Stimulated activated naive B cell treated with anti-CD40 and anti-IgM and Interleukin-4, amounts not matched to agents 10 μg/mL and 1 μg/mL and 100 μg/mL, for 72 hours (primary cell): ENCODE data around the gene COLEC11.

Experiments
- ATAC-seq, 2 donors: fragments of 150-1000 bp; cut with Tn5 transposase; replicated peaks; 2 replicates each; pipeline ENCODE4 v1.10.0; 2021; ENCODE audit warnings: moderate library complexity in 1 of 2
- DNase-seq: peaks from one replicate; pipeline ENCODE4 v3.0.0; 2021
- H3K27ac Mint-ChIP-seq: one replicate; pipeline ENCODE4 v1.8.0; 2022; ENCODE audit warnings: mild to moderate bottlenecking, mixed read lengths
- H3K27me3 Mint-ChIP-seq, 2 donors: one replicate each; pipeline ENCODE4 v1.8.0; 2022; ENCODE audit warnings: mixed read lengths in 2 of 2
- H3K36me3 Mint-ChIP-seq, 2 donors: one replicate each; pipeline ENCODE4 v1.8.0; 2022; ENCODE audit warnings: mixed read lengths in 2 of 2, mild to moderate bottlenecking in 1 of 2
- H3K4me1 Mint-ChIP-seq, 2 donors: one replicate each; pipeline ENCODE4 v1.8.0; 2022; ENCODE audit warnings: mixed read lengths in 2 of 2, mild to moderate bottlenecking in 1 of 2
- H3K4me3 Mint-ChIP-seq, 2 donors: one replicate each; pipeline ENCODE4 v1.8.0; 2022; ENCODE audit warnings: mild to moderate bottlenecking in 2 of 2, mixed read lengths in 2 of 2, moderate library complexity in 1 of 2
- H3K9me3 Mint-ChIP-seq, 2 donors: one replicate each; pipeline ENCODE4 v1.8.0; 2022; ENCODE audit warnings: mixed read lengths in 2 of 2, mild to moderate bottlenecking in 1 of 2

COLEC11 gene

GRCh38 chr2:3595985-3596384, 1.1 kb downstream of the COLEC11 start:
- Mint-ChIP-seq H3K9me3 (no peaks in the 10 kb centered on the region), H3K36me3 (peaks cover 15 to 29% of the 10 kb centered on the region in 2 donors), H3K4me1 (peaks cover 20 to 27% of the 10 kb centered on the region in 2 donors), H3K27ac (peak overlapping the region; percentile 31), H3K4me3 (no peak overlapping the region), H3K27me3 (peaks cover 4 to 5% of the 10 kb centered on the region in 2 donors)
- ATAC-seq (peak; percentile 100), DNase-seq (peak; percentile 65)

GRCh38 chr2:3596901-3597417, 2.0 kb downstream of the COLEC11 start:
- ATAC-seq: no peak
- H3K27ac Mint-ChIP-seq: peak overlapping the region; percentile 14

GRCh38 chr2:3597567-3597966, 2.7 kb downstream of the COLEC11 start:
- ATAC-seq: peak; percentile 46 to 47
- Mint-ChIP-seq H3K4me1 (peaks cover 20 to 27% of the 10 kb centered on the region in 2 donors), H3K9me3 (no peaks in the 10 kb centered on the region), H3K4me3 (no peak overlapping the region), H3K36me3 (peaks cover 11 to 25% of the 10 kb centered on the region in 2 donors), H3K27me3 (peaks cover 4 to 5% of the 10 kb centered on the region in 2 donors), H3K27ac (no peak overlapping the region)
- no peak for DNase-seq

More at GRCh38 chr2:3596901-3597417, 2.0 kb downstream of the COLEC11 start:
- Mint-ChIP-seq H3K36me3 (peaks cover 15 to 29% of the 10 kb centered on the region in 2 donors), H3K27me3 (peaks cover 4 to 5% of the 10 kb centered on the region in 2 donors), H3K4me1 (peaks cover 20 to 27% of the 10 kb centered on the region in 2 donors), H3K4me3 (no peak overlapping the region), H3K9me3 (no peaks in the 10 kb centered on the region)
- no peak for DNase-seq

- ATAC-seq (no peak), DNase-seq (no peak)
- no peak overlapping the region for H3K4me3 Mint-ChIP-seq
- peaks cover 4 to 5% of the 10 kb centered on the region in 2 donors for H3K27me3 Mint-ChIP-seq
- H3K27ac Mint-ChIP-seq: peak overlapping the region; percentile 2
- H3K36me3 Mint-ChIP-seq: peaks cover 5 to 17% of the 10 kb centered on the region in 2 donors
- no peaks in the 10 kb centered on the region for H3K9me3 Mint-ChIP-seq
- peaks cover 20 to 27% of the 10 kb centered on the region in 2 donors for H3K4me1 Mint-ChIP-seq
Measured at GRCh38 chr2:3598197-3598910, 3.4 kb downstream of the COLEC11 start.

- H3K27me3 Mint-ChIP-seq: peaks cover 4 to 5% of the 10 kb centered on the region in 2 donors
- H3K4me1 Mint-ChIP-seq: peaks cover 20 to 27% of the 10 kb centered on the region in 2 donors
- no peak overlapping the region for H3K4me3 Mint-ChIP-seq
- H3K27ac Mint-ChIP-seq: no peak overlapping the region
- ATAC-seq (no peak), DNase-seq (no peak)
- H3K36me3 Mint-ChIP-seq: peaks cover 3 to 15% of the 10 kb centered on the region in 2 donors
- H3K9me3 Mint-ChIP-seq: no peaks in the 10 kb centered on the region
Measured at GRCh38 chr2:3598912-3599854, 4.3 kb downstream of the COLEC11 start.

DNA sequence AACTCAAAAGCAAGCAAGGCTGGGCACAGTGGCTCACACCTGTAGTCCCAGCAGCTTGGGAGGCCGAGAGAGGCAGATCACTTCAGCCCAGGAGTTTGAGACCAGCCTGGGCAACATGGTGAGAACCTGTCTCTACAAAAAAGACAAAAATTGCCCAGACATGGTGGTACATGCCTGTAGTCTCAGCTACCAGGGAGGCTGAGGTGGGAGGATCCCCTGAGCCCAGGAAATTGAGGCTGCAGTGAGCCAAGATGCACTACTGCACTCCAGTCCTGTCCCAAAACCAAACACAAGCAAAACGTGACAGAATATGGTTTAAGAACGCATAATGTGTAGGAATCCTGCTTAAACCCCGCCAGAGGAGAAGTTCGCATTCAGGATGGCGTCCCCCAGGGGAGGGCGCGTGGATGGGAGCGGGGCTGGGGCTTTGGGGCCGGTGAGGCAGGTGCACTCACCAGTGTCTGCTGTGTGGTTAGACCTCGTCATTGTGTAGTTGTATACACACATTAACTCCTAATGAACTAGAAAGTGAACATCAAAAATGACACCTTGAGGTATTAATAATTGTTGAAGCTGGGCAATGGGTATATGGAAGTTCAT, 5.4 kb downstream of the COLEC11 start:
- Mint-ChIP-seq H3K27ac (no peak overlapping the region), H3K4me3 (no peak overlapping the region), H3K27me3 (peaks cover 0 to 4% of the 10 kb centered on the region in 2 donors), H3K36me3 (peaks cover 0 to 11% of the 10 kb centered on the region in 2 donors), H3K4me1 (peaks cover 16 to 21% of the 10 kb centered on the region in 2 donors), H3K9me3 (peaks cover 0 to 2% of the 10 kb centered on the region in 2 donors)
- ATAC-seq: no peak
- DNase-seq: no peak

DNA sequence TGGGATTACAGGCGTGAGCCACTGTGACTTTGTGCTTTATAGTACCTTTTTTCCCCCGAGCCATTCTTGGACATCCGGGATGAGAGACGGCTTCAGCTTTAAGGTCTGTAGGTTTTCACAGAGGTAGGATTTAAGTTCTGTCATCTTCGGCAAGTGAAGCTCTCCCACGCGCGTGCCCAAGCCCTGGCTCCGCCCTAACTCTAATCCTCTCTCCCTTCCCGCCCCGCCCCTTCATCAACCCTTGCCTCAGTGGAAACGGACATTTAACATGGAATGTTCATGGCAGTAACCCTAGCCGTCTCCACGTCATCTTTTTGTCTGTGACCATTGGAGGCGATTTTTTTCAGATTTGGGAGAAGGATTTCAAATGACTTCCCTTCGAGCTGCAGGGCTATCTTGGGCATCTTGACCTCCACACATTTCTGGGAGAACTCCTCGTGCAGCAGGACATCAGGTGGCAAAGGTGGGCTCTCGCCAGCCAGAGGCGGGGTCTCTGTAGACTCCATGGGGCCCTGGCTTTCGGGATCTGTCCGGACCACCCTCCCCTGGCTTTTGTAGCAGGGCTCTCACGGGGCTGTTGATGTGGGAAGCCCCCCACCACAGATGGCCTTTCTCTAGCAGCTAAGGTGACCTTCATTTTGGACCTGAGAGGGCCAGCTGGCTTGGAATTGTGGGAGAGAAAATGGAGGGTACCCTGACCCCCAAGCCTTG, 6.8 kb downstream of the COLEC11 start:
- Mint-ChIP-seq H3K4me3 (no peak overlapping the region), H3K9me3 (peaks cover 0 to 2% of the 10 kb centered on the region in 2 donors), H3K27me3 (peaks cover 0 to 4% of the 10 kb centered on the region in 2 donors), H3K4me1 (peaks cover 8 to 10% of the 10 kb centered on the region in 2 donors), H3K27ac (no peak overlapping the region), H3K36me3 (peaks cover 0 to 11% of the 10 kb centered on the region in 2 donors)
- DNase-seq (no peak), ATAC-seq (no peak)

GRCh38 chr2:3602553-3603339, 7.8 kb downstream of the COLEC11 start:
- Mint-ChIP-seq H3K4me1 (no peaks in the 10 kb centered on the region), H3K36me3 (peaks cover 0 to 4% of the 10 kb centered on the region in 2 donors), H3K9me3 (peaks cover 0 to 2% of the 10 kb centered on the region in 2 donors), H3K4me3 (no peak overlapping the region), H3K27me3 (peaks cover 0 to 5% of the 10 kb centered on the region in 2 donors), H3K27ac (no peak overlapping the region)
- no peak for ATAC-seq
- no peak for DNase-seq

- H3K36me3 Mint-ChIP-seq: no peaks in the 10 kb centered on the region
- no peaks in the 10 kb centered on the region for H3K4me1 Mint-ChIP-seq
- H3K27ac Mint-ChIP-seq: peak overlapping the region; percentile 14
- H3K9me3 Mint-ChIP-seq: peaks cover 0 to 2% of the 10 kb centered on the region in 2 donors
- DNase-seq (no peak), ATAC-seq (no peak)
- peaks cover 0 to 3% of the 10 kb centered on the region in 2 donors for H3K27me3 Mint-ChIP-seq
- no peak overlapping the region for H3K4me3 Mint-ChIP-seq
Measured at GRCh38 chr2:3603536-3604206, 8.8 kb downstream of the COLEC11 start.

- no peak overlapping the region for H3K27ac Mint-ChIP-seq
- H3K4me3 Mint-ChIP-seq: no peak overlapping the region
- H3K9me3 Mint-ChIP-seq: peaks cover 0 to 2% of the 10 kb centered on the region in 2 donors
- no peaks in the 10 kb centered on the region for H3K4me1 Mint-ChIP-seq
- peaks cover 0 to 3% of the 10 kb centered on the region in 2 donors for H3K27me3 Mint-ChIP-seq
- no peak for ATAC-seq
- H3K36me3 Mint-ChIP-seq: no peaks in the 10 kb centered on the region
- DNase-seq: no peak
Measured at GRCh38 chr2:3604207-3604877, 9.4 kb downstream of the COLEC11 start.

- ATAC-seq (no peak), DNase-seq (no peak)
- H3K9me3 Mint-ChIP-seq: peaks cover 0 to 2% of the 10 kb centered on the region in 2 donors
- peaks cover 0 to 3% of the 10 kb centered on the region in 2 donors for H3K27me3 Mint-ChIP-seq
- no peak overlapping the region for H3K4me3 Mint-ChIP-seq
- no peaks in the 10 kb centered on the region for H3K36me3 Mint-ChIP-seq
- H3K4me1 Mint-ChIP-seq: no peaks in the 10 kb centered on the region
- peak overlapping the region; percentile 89 for H3K27ac Mint-ChIP-seq
Measured at GRCh38 chr2:3604991-3605961, 10.4 kb downstream of the COLEC11 start.
